ENCODE data around the gene ARHGAP18. TPM values are rescaled to one million over a fixed set of nuclear protein-coding genes. Genes with fewer than 3 reads are reported as not detected.

Gene ARHGAP18
- total RNA-seq, 1 donor from 2014 or later: 4.5 TPM

DNA sequence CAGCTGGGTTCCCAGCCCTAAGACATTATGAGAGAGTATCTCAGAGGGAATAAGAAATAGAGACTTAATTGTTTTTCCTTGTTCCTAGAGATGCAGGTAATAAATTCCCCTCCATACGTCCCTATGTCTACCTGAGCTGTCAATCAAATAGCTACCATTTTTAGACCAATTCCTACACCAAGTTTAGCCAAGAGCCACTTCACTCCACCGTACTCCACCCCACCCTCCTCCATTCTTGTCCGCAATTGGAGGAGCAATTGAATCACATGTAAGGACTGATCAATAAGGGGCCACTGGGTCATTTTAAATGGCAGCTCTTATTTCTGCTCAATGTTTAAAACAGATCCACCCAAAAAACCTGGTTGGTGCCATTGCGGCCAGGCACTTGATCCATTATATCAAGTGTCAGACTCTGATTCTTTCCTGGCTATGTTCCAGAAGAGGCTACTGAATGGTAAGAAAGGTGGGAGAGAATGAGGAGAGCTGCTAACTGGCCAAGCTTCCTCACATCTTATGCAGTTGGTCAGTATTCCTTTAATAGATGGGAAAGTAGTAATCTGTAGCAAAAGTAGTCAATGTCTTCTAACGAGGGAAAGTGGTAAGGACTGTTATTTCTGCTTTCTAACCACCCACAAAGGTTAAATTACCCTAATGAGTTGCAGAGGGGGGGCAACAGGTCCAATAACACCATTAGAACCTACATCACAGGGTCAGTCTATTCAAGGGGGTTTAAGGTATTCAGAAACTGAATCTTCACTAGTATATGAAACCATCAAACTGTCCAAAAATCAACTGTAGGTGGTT is 34.1 kb downstream of the ARHGAP18 start:
- DNase-seq (ENCODE audit: low read depth) (no peak), FAIRE-seq (no peak)
- Histone ChIP-seq H3K27me3 (ENCODE audit: control insufficient read depth, insufficient read depth, low read length) (no peaks in the 10 kb centered on the region), H3K4me3 (ENCODE audit: low read depth, low read length) (no peak overlapping the region), H3K36me3 (ENCODE audit: control insufficient read depth, insufficient read depth, low read length) (no peaks in the 10 kb centered on the region)
- no peak for TF ChIP-seq CTCF (IDR thresholded peaks at IDR 0.05; ENCODE audit: insufficient read depth, low read length, severe bottlenecking)

DNA sequence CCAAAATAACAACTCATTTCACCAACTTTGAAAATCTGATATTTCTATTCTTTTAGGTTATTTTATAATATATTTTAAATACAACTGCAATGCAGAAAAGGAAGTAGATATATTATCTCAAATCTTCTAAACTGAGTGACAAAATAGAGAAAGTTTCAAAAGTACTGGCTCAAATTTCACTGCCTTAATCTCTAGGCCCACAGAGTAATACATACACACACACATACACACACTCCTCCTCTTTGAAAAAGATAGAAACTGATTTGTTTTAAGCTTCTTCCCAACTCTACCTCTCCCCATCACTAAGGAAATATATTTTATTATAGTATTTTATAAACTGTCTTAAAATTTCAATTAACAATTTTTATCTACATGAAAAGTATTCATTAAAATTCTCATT is 36.2 kb downstream of the ARHGAP18 start:
- FAIRE-seq: no peak
- Histone ChIP-seq H3K36me3 (ENCODE audit: control insufficient read depth, insufficient read depth, low read length) (no peaks in the 10 kb centered on the region), H3K27me3 (ENCODE audit: control insufficient read depth, insufficient read depth, low read length) (no peaks in the 10 kb centered on the region), H3K4me3 (ENCODE audit: low read depth, low read length) (no peak overlapping the region)
- DNase-seq (ENCODE audit: low read depth): no peak
- TF ChIP-seq CTCF (IDR thresholded peaks at IDR 0.05; ENCODE audit: insufficient read depth, low read length, severe bottlenecking): no peak

GRCh38 chr6:129672881-129673631 is 36.9 kb downstream of the ARHGAP18 start:
- DNase-seq (ENCODE audit: low read depth) (peak; percentile 89), FAIRE-seq (no peak)
- Histone ChIP-seq H3K4me3 (ENCODE audit: low read depth, low read length) (no peak overlapping the region), H3K27me3 (ENCODE audit: control insufficient read depth, insufficient read depth, low read length) (no peaks in the 10 kb centered on the region), H3K36me3 (ENCODE audit: control insufficient read depth, insufficient read depth, low read length) (no peaks in the 10 kb centered on the region)
- TF ChIP-seq CTCF (IDR thresholded peaks at IDR 0.05; ENCODE audit: insufficient read depth, low read length, severe bottlenecking): no peak

GRCh38 chr6:129672341-129672682 is 37.7 kb downstream of the ARHGAP18 start:
- Histone ChIP-seq H3K27me3 (ENCODE audit: control insufficient read depth, insufficient read depth, low read length) (no peaks in the 10 kb centered on the region), H3K4me3 (ENCODE audit: low read depth, low read length) (no peak overlapping the region), H3K36me3 (ENCODE audit: control insufficient read depth, insufficient read depth, low read length) (no peaks in the 10 kb centered on the region)
- DNase-seq (ENCODE audit: low read depth): no peak
- no peak for FAIRE-seq
- TF ChIP-seq CTCF (IDR thresholded peaks at IDR 0.05; ENCODE audit: insufficient read depth, low read length, severe bottlenecking): no peak

GRCh38 chr6:129671442-129672340 is 38.3 kb downstream of the ARHGAP18 start:
- TF ChIP-seq CTCF (IDR thresholded peaks at IDR 0.05; ENCODE audit: insufficient read depth, low read length, severe bottlenecking): no peak
- Histone ChIP-seq H3K4me3 (ENCODE audit: low read depth, low read length) (no peak overlapping the region), H3K36me3 (ENCODE audit: control insufficient read depth, insufficient read depth, low read length) (no peaks in the 10 kb centered on the region), H3K27me3 (ENCODE audit: control insufficient read depth, insufficient read depth, low read length) (no peaks in the 10 kb centered on the region)
- no peak for DNase-seq (ENCODE audit: low read depth)
- no peak for FAIRE-seq

Measured in bronchial epithelial cell (primary cell).